HPDE6-E6E7 (cell line): ENCODE measurements around the gene CTNND2.

ENCODE experiments used
- DNase-seq: peaks from one replicate; pipeline ENCODE4 v3.0.0; 2011; ENCODE audit warnings: missing footprints; ENCODE audit errors: extremely low spot score

CTNND2 gene

DNA sequence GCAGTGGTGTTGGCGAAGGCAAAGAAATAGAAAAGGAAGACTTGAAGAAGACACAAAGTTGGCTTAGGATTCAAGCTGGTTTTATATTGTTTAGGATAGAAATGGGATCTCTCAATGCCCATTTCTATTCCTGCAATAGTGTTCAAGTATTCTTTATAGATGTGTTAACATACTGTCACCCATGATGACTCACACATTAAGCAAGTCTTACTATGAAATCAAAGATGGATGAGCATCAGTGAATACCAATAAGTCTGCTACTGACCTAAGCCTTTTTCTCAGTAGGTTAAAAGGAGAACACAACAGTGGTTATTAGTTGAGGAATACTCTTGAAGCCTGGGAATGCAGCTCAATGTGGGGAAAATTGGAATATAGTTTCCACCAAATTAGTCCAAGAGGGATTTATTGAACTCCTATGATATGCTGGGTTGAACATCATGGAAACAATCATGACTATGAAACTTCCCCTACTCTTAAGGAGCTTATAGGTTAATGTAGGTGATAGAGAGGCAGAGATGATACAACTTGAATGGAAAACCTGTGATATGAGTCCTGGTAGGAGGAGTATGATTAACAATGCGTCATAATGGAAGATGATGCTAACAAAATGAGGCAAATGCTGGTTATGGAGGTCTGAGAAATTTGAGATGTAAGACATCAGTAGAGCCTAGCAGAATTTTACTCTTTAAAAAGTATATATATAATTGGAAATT, 726.1 kb downstream of the CTNND2 start:
- DNase-seq: no peak

DNA sequence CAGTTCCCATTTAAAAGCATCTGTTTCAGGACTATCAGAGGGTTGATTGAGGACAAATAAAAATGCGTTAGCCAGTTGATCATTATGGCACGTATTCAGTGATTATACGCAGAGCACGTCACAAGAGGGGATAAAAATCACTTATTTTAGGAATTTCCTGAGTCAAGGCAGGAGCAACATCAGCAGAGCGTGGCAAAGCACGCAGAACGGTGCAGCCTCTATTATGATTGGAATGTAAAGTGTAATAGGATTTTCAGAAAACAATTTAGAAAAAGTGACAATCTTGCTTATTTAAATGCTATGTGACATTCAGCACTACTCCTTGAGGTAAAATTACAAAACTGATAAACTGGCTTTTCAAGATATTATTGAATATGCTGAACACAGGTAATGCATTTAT, 729.7 kb downstream of the CTNND2 start:
- DNase-seq: no peak

DNA sequence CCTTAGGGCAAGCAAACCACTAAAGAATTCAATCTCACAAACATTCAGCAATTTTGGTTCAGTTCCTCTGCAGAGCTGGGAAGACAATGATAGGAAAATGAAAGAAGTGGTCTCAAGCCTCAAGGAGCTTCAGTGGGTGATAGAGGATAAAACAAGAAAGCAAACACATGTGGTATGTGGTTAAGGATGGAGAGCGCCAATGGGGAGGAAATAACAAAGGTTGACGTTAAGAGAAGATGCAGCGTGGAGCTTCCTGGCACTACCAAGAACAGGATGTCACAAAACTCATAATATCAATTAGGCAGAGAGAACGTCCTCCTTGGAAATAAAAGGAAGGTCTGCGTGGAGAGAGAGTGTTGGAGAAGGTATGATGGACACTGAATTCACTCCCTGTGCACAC, 731.8 kb downstream of the CTNND2 start:
- DNase-seq: no peak

DNA sequence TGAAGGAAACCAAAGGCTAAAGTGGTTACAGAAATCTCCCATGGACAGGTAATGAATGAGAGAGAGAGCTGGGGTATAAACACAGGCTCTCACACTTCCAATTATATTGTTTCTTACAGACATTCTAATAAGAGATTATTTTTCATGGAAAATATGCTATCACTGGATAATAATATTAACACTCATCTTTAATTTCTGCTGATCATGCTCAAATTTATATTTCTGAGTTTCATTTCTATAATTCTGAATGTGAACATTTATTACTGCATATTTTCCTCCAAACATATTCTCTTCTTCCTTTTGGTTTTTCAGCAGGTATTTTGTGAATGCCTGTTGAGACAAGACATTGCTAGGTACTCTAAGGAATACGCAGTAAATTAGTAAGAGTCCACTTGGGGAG, 733.0 kb downstream of the CTNND2 start:
- no peak for DNase-seq

DNA sequence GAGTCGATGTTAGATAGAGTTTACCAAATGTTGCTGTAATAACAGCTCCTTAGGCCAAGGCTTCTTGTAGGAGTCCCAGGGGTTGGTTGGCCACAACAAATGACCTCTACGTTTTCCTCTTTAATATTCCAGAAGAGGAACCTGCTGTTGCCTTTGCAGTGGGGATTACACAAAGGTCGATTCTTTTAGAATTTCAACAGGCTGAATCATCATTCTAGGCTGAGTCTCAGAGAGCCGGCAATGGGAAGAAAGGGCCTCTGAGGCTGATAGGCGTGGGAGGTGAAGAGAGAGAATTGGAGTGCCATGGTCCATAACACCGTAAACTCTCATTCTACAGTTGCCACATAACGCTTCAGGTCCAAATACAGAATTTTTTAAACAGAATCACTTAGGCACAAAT, 737.3 kb downstream of the CTNND2 start:
- no peak for DNase-seq

DNA sequence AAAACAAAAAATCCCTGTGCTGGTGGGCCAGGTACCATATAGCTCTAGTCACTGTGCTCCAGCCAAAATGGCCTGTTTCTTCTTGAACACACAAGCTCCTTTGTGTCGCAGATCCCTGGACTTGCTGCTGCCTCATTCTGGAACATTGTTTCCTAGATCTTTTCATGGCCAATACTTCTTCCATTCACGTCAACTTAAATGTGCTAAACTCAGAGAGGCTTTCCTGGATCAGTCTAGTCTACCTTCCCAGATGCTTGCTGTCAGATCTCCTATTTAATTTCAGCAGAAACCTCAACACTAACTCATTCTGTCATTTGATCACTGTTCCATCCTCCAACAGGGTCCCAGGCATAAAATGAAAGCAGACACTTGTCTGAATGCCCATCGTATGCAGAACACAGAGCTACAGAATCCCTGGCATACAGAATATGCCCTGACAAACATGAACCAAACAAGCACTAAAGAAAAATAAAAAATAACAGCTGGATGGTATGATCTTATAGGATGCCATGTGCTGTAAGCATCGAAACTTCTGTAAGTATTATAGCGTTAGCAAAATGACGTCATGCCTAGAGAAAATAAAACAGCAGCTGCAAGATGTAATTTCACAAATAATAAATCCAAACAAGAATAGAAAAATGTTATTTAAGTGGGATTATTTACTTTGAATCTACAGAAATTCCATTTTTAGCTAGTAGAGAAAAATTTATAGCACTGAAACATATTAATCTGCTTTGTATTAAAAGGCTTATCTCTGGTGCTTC, 739.5 kb downstream of the CTNND2 start:
- DNase-seq: no peak

DNA sequence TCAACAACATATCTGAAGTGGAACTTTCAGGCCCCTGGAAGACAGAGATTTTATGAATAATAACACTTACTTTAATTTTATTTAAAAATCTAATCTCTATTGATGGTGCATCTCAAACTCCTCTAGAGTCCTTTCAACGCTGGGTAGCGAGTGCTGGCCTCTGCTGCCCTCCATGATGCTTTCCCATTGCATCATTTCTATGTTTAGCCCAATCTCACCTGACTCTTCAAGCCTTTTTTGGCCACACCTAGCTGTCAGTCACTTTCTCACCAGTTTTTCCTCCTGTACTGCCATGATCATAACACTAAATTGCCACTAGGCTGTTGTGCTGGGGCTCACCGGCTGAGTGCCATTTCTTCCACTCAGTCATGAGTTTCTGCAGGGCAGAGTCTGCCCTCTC, 747.1 kb downstream of the CTNND2 start:
- no peak for DNase-seq

DNA sequence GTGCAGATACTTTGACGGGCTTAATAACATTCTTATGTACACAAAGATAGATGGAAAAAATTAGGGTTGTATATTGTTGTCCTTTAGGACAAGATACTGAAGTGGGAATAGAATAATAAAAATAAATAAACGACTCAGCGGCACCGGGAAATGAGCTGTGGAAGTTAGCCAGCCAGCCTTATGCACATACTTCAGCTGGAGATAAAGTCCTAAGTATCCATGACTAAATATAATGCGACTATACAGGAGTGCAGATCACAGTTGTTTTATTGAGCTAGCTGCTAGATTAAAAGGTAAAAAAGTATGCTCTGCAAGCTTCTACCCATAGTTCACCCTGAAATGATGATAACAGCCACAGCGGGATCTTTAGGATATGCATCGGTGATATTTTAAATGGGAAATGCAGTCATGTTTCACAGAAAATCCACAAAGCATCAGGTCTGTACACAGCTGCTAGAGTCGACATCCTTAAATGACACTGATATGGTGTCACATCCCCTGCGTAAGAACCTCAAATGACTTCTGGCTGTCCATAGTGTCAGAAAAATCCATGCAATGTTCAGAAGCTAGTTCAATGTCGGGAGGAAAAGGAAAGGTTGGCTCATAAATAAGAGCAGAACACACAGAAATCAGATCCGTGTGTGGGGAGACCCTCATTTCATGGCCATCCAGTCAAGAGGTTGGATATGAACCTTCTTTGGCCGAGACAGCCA, 750.4 kb downstream of the CTNND2 start:
- no peak for DNase-seq

DNA sequence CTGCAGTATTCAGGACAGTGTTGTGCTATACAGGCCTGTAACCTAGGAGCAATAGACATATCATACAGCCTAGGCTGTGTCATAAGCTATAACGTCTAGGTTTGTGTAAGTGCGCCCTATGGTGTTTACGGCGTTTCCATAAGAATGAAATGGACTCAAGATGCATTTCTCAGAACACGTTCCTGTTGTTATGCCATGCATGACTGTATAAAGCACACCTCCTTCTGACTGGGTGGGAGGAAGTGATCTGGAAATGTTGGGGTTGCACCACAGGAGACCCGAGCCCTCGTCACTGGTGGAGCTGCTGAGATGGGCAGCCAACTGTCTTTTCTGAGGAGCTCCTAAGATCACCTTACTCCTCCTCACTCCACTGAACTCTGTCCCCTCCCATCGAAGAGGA, 751.9 kb downstream of the CTNND2 start:
- no peak for DNase-seq

DNA sequence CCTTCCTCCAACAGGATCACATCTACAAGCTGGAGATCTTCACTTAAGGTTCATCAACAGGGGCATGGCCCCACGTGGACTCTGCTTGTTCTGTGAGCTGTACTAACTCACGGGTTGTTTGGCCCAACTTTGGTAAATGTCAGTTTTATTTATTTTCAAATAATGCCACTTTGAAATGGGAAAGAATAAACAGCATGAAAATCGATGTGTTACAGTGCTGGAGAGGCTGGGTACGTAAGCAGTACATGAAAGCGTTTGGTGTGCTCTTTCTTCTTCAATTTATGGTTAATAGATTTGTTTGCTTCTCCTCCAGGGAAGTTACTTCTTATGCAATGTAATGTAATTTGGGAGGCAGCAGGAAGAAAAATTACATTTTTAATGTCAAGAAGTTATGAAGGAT, 753.3 kb downstream of the CTNND2 start:
- DNase-seq: no peak

DNA sequence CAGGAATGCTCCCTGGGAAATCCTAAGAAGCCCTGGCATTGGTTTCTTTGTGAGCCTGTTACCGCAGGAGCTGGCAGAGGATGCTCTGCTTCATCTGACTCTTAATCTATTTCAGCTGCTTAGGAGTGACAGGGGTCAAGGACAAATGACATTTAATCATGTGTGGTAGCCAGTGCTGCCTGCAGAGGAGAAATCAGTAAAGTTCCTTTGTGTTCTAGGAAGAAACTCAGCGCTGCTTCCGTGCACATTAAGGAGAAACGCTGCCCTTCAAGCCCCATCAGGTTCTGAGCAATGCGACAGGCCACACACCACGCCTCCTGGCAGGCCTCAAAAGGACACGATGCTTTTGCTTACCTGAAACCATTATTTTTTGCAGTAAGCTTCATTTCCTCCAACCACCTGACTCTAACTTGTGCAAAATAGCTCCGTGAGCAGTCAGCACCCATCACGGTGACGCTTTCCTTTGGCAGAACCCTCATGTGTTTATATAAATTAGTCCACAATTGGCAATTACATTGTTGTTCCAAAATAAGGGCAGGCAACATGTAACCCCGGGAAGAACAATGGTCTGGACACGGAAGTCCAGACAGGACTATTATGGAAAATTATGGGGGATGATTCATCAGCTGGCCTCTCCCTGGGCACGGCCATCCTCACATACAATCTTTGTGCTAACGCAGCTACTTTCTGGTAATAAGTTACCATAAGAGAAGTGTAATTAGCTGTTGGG, 755.3 kb downstream of the CTNND2 start:
- DNase-seq: no peak

DNA sequence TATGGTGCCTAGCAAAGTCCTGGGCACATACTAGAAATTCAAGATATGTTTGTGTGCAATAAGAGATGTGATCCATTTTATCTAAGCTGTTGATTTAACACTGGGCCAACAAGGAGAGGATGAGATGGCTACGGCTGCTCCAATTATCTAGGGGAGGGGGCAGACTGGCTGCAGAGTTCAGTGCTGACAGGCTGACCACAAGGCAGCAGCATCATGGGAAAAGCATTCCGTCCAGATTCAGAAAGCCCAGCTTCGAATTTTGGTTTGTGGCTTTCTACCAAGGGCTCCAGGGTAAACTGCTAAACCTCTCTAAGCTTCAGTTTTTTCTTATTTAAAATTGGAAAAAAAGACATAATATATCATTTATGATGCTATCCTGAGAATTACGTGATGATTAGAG, 758.1 kb downstream of the CTNND2 start:
- DNase-seq: no peak

DNA sequence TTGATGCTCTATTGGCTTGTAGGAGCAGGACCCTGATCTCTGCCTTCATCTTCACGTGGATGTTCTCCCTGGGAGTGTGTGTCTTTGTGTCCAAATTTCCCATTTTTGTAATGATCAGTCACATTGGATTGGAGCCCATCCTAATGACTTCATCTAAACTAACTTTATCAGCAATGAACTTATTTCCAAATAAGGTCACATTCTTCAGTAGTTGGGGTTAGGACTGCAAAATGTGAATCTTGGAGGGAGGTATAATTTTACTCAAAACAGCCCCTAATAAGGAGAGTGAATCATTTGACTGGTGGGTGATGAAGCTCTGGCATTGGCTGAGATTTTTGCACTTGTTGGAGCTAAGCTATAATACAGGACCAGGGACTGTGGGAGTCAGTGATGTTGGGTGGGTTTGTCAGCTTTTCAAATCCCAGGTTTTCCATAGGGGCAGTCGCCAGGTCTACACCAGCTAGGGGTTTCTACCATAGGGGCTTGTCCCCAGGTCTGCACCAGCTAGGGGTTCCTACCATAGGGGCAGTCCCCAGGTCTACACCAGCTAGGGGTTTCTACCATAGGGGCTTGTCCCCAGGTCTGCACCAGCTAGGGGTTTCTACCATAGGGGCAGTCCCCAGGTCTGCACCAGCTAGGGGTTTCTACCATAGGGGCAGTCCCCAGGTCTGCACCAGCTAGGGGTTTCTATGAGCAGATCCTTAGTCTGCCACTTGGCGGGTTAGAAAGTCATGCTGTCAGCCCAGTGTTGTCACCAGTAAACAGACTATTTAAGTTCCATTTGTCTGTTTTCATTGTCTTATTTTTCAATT, 760.6 kb downstream of the CTNND2 start:
- DNase-seq: no peak

DNA sequence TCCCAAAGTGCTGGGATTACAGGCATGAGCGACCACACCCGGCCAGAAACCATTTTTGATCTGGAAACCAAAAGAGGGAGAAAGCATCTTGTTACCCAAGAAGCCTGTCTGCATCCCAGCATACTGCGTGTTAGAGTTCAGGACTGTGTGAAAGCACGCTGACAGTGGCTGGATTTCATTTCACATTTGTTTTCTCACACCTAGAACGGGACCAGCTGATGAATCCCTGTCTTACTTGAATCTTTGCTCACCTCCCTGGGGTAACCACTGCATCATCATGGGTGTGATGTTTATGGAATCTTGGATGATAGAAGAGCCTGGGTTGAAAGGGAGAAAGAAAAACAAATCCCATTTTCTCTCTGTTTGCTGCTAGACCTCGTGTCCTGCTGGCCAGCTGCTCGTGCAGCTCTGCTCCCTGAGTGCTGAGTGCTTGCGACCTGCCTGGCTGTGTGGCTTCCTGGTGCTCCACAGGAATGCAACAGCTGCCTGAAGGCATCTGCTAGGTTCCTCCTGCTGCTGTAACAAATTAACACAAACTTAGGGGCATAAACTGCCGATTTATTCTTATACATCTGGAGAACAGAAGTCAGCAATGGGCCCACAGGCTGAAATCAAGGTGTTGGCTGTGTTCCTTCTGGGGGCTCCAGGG, 764.9 kb downstream of the CTNND2 start:
- no peak for DNase-seq

DNA sequence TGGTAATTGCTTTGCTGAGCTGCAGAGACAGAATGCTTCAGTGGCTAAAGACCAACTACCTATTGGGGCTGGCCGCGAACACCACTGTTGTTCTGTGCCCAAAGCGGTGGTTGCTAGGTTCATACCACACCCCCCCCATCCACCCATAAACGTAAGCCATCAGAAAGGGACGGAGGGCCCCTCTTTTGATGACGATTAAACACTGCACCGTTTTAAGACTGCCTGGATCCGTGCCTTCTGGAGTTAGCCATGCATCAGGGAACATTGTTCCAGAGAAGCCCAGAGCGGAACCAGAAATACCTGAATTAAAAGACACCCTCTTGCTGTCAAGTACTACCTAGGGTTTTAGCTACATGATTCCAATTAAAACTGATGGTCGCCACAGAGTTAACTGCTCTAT, 774.1 kb downstream of the CTNND2 start:
- no peak for DNase-seq

DNA sequence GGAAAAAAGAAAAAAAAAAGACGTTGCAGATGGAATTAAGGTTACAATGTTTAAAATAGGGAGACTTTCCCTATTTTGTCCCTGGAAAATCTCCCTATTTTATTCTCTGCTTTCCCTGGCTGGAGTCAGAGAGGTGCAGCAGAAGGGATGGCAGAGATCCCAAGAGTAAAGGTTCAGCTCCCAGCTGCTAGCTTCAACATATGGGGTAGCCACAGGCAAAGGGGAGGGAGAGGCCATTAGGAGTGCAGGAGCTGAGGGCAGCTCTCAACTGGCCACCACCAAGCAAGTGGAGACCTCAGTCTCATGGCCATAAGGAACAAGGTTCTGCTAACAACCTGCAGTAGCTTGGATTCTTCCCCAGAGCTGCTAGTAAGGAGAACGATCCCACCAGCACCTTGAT, 776.2 kb downstream of the CTNND2 start:
- no peak for DNase-seq

DNA sequence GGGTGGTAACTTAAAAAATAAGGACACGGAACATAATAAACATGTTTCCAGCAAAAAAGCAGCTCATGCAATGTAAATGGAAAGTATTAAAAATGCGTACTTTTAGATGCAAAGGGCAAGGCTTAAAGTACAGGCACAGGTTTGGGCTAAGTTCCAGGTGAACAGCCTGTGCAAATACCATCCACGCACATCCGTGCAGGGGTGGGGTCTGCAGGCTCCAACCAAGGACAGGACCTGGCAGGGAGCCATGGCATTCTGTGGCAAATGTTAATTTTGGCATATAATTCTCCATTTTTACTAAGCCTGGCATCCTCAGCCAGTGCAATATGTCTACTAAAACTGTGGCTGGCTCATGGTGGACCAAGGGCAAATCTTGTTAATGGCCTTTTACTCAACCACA, 777.4 kb downstream of the CTNND2 start:
- DNase-seq: no peak

DNA sequence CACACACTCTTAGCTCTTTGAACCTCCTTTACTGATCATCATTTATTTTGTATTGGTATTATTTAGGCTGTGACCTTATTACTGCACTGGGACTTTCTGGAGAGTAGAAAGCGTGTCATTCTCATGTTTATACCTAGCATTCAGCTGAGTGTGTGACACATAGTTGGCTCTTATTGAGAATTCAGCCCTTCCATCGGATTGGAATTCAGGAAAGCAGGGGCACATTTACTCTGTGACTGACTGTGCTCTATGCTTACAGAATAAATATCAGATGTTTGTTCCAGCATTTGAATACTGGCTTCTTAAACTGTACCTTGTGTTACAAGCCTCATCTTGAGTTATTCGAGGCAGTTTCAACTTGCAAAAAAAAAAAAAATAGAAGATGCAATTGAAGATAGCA, 782.4 kb downstream of the CTNND2 start:
- DNase-seq: no peak

DNA sequence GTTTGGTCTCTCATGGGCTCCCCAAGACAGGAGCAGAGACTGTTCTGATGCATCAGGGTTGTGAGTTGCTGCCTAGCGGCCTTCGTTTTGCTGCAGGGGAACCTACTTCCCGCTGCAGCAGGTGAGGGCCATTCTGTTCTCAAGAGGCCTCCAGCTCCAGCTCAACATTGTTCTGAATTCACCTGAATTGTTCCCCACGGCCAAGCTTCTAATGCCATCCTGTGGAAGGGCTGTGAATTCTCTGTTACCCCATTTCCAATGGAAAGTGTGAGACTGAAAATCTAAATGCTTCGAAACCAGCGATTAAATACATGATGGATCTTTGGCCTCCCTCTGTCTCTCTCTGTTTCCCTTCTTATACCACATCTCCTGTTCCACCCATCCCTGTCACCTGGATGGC, 794.1 kb downstream of the CTNND2 start:
- DNase-seq: no peak

DNA sequence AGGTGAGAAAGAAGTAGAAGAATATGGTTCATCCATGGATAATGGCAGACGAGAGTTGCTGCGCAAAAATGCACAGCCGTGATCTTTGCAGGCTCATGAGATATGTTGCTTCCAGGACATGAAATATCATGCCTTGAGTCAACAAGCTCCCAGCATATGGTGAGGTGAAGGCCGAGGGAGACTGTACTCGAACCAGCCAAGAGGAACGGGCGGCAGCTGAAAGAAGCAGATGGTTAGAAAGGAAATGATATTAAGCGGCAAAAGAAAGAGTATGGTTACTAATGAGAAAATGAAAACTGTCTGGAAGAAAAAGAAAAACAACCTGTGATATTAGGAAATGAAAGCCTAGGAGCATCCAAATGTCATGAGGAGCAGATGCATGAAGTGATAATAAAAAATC, 798.5 kb downstream of the CTNND2 start:
- DNase-seq: no peak

DNA sequence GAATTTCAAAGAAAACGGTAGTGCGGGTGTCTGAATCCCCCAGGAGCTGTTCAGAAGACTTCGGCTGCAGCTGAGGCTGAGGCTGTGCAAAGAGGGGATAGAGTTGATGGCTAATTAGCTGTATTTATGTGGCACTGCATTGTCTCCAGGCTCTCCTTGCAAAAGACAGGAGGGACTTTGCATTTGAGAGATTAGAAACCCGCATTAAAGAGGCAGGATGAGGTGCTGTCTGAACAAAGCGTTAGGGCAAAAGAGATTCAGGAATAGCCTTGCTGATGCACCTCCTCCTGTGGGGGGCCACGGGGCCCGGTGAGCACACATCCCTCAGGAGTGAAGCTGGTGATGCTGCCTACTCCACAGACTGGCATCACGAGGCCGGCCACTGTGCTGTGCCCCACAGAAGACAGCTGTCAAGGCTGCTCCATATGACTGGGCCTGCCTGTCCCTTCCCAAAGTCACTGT, 799.6 kb downstream of the CTNND2 start:
- no peak for DNase-seq
